Trophoblast cell (in vitro differentiated cells and primary cell): ENCODE measurements around the gene TNFRSF12A.

ENCODE experiments used
- DNase-seq, 2 donors: peaks; one replicate each; pipeline ENCODE4 v3.0.0-alpha.2; 2016
- H2AFZ ChIP-seq: 2 replicates; pipeline ENCODE4 v1.6.1; 2013; ENCODE audit warnings: low read length, moderate library complexity, mild to moderate bottlenecking; ENCODE audit not compliant: insufficient read depth, poor library complexity
- H2AK5ac ChIP-seq: 2 replicates; pipeline ENCODE4 v1.6.1; 2013; ENCODE audit warnings: mild to moderate bottlenecking, low read length
- H2BK120ac ChIP-seq: 2 replicates; pipeline ENCODE4 v1.6.1; 2013; ENCODE audit warnings: low read length, mild to moderate bottlenecking, moderate library complexity; ENCODE audit not compliant: insufficient read depth, poor library complexity
- H2BK12ac ChIP-seq: 2 replicates; pipeline ENCODE4 v1.6.1; 2013; ENCODE audit warnings: mild to moderate bottlenecking, low read length, moderate library complexity
- H2BK5ac ChIP-seq: 2 replicates; pipeline ENCODE4 v1.6.1; 2013; ENCODE audit warnings: low read length, low read depth, moderate library complexity, mild to moderate bottlenecking; ENCODE audit not compliant: poor library complexity
- H3K14ac ChIP-seq: 2 replicates; pipeline ENCODE4 v1.6.1; 2013; ENCODE audit warnings: mild to moderate bottlenecking, low read length
- H3K18ac ChIP-seq: 2 replicates; pipeline ENCODE4 v1.6.1; 2013; ENCODE audit warnings: mild to moderate bottlenecking, low read length
- H3K23ac ChIP-seq: 2 replicates; pipeline ENCODE4 v1.6.1; 2013; ENCODE audit warnings: low read length
- H3K27ac ChIP-seq: 2 replicates; pipeline ENCODE4 v1.5.1; 2013; ENCODE audit warnings: low read depth, mild to moderate bottlenecking, inconsistent platforms, low read length, moderate library complexity
- H3K27me3 ChIP-seq: 2 replicates; pipeline ENCODE4 v1.6.1; 2013; ENCODE audit warnings: inconsistent platforms, mild to moderate bottlenecking, low read length, moderate library complexity; ENCODE audit not compliant: insufficient read depth
- H3K36me3 ChIP-seq, 2 experiments: 1 replicate in 1 of 2; 2 replicates in 1 of 2; pipeline ENCODE4 v1.6.1; 2013; ENCODE audit warnings: low read length in 2 of 2, mild to moderate bottlenecking in 2 of 2, moderate library complexity in 1 of 2; ENCODE audit not compliant: insufficient read depth in 2 of 2, control insufficient read depth in 1 of 2
- H3K4ac ChIP-seq: 2 replicates; pipeline ENCODE4 v1.6.1; 2013; ENCODE audit warnings: low read depth, mild to moderate bottlenecking, low read length, moderate library complexity
- H3K4me1 ChIP-seq, 2 experiments: 1 replicate in 1 of 2; 2 replicates in 1 of 2; pipeline ENCODE4 v1.6.1; 2013; ENCODE audit warnings: low read length in 2 of 2, mild to moderate bottlenecking in 2 of 2, moderate library complexity in 1 of 2; ENCODE audit not compliant: insufficient read depth in 2 of 2, control insufficient read depth in 1 of 2
- H3K4me2 ChIP-seq: 2 replicates; pipeline ENCODE4 v1.6.1; 2013; ENCODE audit warnings: inconsistent platforms, mild to moderate bottlenecking, low read length, moderate library complexity
- H3K4me3 ChIP-seq: 2 replicates; pipeline ENCODE4 v1.5.1; 2013; ENCODE audit warnings: mild to moderate bottlenecking, low read depth, low read length, inconsistent platforms
- H3K79me1 ChIP-seq: one replicate; pipeline ENCODE4 v1.6.1; 2013; ENCODE audit warnings: low read length
- H3K79me2 ChIP-seq: 2 replicates; pipeline ENCODE4 v1.6.1; 2013; ENCODE audit warnings: low read length, mild to moderate bottlenecking; ENCODE audit not compliant: control insufficient read depth, insufficient read depth, poor library complexity
- H3K9ac ChIP-seq: 2 replicates; pipeline ENCODE4 v1.6.1; 2013; ENCODE audit warnings: mild to moderate bottlenecking, low read length
- H3K9me3 ChIP-seq: 2 replicates; pipeline ENCODE4 v1.6.1; 2013; ENCODE audit warnings: low read depth, mild to moderate bottlenecking, control low read depth, inconsistent platforms, low read length; ENCODE audit not compliant: insufficient read depth
- H4K12ac ChIP-seq: 2 replicates; pipeline ENCODE4 v1.6.1; 2013; ENCODE audit warnings: low read depth, mild to moderate bottlenecking, low read length, moderate library complexity
- H4K8ac ChIP-seq: 2 replicates; pipeline ENCODE4 v1.6.1; 2013; ENCODE audit warnings: low read depth, mild to moderate bottlenecking, low read length, moderate library complexity
- H4K91ac ChIP-seq: one replicate; pipeline ENCODE4 v1.6.1; 2013; ENCODE audit warnings: low read depth, mild to moderate bottlenecking, low read length, moderate library complexity
- WGBS: extraction: QIAGEN DNeasy Blood & Tissue Kit; methylation state at CpG from one replicate; pipeline ENCODE4 v1.1.7; 2013; ENCODE audit warnings: missing lambda C conversion rate; ENCODE audit not compliant: insufficient read length, insufficient coverage; ENCODE audit errors: extremely low coverage; 5-methylcytosine and 5-hydroxymethylcytosine counted together

TNFRSF12A gene

DNA sequence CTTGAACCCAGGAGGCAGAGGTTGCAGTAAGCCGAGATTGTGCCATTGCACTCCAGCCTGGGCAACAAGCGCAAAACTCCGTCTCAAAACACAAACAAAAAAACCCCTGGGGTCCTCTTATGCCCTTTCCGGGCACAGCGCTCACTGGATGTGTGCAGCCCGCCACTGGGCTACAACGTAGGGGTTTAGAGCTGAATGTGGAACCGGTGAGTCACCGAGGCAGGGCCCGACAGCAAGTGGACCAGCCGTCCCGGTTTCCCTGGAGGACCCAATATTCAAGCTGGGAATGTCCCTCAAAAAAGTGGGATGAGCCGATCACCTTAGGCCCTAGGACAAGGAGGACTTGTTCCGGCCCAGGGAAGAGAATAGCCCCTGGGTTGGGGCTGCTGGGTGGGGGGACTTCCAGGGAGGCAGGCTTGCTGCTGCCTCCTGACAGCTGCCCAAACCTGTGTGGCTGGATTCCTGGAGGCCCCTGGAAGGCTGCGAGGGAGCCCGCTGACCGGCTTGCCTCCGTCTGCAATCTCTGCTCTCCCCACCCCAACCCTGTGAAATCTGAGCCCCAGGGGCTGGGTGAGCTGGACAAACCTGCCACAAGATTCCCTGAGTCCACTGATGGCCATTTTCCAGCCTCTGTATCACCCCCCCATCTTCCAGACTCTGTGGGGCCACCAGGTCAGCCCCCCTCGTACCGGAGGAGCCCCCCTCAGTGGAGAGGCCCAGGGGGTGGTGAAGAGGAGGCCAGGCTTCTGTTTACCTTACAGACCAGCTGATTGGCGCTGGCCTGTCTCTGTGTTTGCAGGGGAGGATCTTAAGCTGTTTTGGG is 10.4 kb upstream of the TNFRSF12A start:
- Histone ChIP-seq H3K23ac (no peak overlapping the region), H3K79me2 (peaks cover 9% of the 10 kb centered on the region), H2AK5ac (peak overlapping the region; percentile 49), H3K27me3 (no peaks in the 10 kb centered on the region), H3K9me3 (no peaks in the 10 kb centered on the region), H3K4ac (peak overlapping the region; percentile 41), H3K36me3 (peaks cover 7% of the 10 kb centered on the region in 2 experiments), H2AFZ (no peak overlapping the region), H3K9ac (no peak overlapping the region), H3K18ac (peak overlapping the region; percentile 73), H3K79me1 (peaks cover 45% of the 10 kb centered on the region), H4K91ac (peak overlapping the region; percentile 98), H3K4me1 (peaks cover 54 to 73% of the 10 kb centered on the region in 2 experiments), H4K8ac (peak overlapping the region; percentile 90), H2BK12ac (peak overlapping the region; percentile 80), H2BK5ac (peak overlapping the region; percentile 98), H4K12ac (no peak overlapping the region), H3K14ac (peak overlapping the region; percentile 94), H3K27ac (peak overlapping the region; percentile 100), H2BK120ac (peak overlapping the region; percentile 87), H3K4me2 (peak overlapping the region; percentile 67), H3K4me3 (no peak overlapping the region)
- peak; percentile 96 to 98 for DNase-seq
- WGBS = no CpG with 5 or more reads among the region's 21 CpGs

DNA sequence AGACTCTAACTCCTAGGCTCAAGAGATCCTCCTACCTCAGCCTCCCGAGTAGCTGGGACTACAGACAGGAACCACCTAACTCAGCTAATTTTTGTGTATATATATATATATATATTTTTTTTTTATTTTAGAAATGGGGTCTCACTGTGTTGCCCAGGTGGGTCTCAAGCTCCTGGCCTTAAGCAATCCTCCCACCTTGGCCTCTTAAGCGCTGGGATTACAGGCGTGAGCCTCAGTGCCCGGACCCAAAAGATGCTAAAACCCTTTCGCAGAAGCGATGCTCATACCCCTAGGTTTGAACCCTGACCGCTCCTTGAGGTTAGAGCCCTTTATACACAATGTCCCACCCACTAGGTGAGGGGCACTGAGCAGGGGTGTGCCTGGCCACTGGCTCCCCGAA is 9.7 kb upstream of the TNFRSF12A start:
- Histone ChIP-seq H3K18ac (peak overlapping the region; percentile 55), H3K4me1 (peaks cover 56 to 76% of the 10 kb centered on the region in 2 experiments), H3K79me2 (peaks cover 9% of the 10 kb centered on the region), H3K27me3 (no peaks in the 10 kb centered on the region), H3K27ac (peak overlapping the region; percentile 94), H2AFZ (no peak overlapping the region), H3K79me1 (peaks cover 45% of the 10 kb centered on the region), H3K23ac (no peak overlapping the region), H3K4me3 (no peak overlapping the region), H2BK5ac (peak overlapping the region; percentile 84), H2BK120ac (peak overlapping the region; percentile 77), H3K14ac (peak overlapping the region; percentile 71), H3K4me2 (peak overlapping the region; percentile 51), H3K9ac (no peak overlapping the region), H3K36me3 (peaks cover 14 to 15% of the 10 kb centered on the region in 2 experiments), H3K9me3 (no peaks in the 10 kb centered on the region), H3K4ac (peak overlapping the region; percentile 25), H2AK5ac (peak overlapping the region; percentile 93), H4K8ac (peak overlapping the region; percentile 8), H2BK12ac (peak overlapping the region; percentile 98), H4K91ac (peak overlapping the region; percentile 86), H4K12ac (no peak overlapping the region)
- WGBS = no CpG with 5 or more reads among the region's 8 CpGs
- no peak for DNase-seq

DNA sequence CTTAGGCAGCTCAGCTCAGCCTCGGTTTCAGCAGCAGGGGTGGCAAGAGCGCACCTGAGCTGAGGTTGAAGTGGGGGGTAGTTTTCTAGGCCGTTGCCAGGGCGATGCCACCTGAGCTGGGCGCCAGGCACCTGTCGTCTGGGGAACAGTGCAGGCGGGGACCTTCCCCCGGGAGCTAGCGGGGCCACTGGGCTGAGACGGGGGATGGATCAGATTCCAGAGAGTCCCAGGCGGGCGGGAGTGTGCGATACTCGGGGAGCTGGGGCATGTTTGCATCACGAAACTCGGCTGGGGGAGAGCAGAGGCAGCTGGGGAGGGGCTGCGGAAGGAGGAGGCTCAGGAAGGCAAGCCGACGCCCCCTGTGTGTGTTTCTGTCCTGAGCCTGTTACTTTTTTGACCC is 7.9 kb upstream of the TNFRSF12A start:
- no peak overlapping the region for H3K23ac ChIP-seq
- H2BK120ac ChIP-seq = peak overlapping the region; percentile 29
- H3K18ac ChIP-seq = peak overlapping the region; percentile 42
- H2AFZ ChIP-seq = no peak overlapping the region
- H4K8ac ChIP-seq = no peak overlapping the region
- H3K9me3 ChIP-seq = peaks cover 3% of the 10 kb centered on the region
- H3K79me1 ChIP-seq = peaks cover 45% of the 10 kb centered on the region
- H4K91ac ChIP-seq = peak overlapping the region; percentile 64
- no peak overlapping the region for H3K4me3 ChIP-seq
- peaks cover 20% of the 10 kb centered on the region for H3K79me2 ChIP-seq
- H3K27ac ChIP-seq = no peak overlapping the region
- peak overlapping the region; percentile 55 for H2AK5ac ChIP-seq
- DNase-seq = no peak
- WGBS = no CpG with 5 or more reads among the region's 19 CpGs
- H4K12ac ChIP-seq = no peak overlapping the region
- H3K9ac ChIP-seq = no peak overlapping the region
- peak overlapping the region; percentile 36 for H3K14ac ChIP-seq
- H2BK12ac ChIP-seq = peak overlapping the region; percentile 55
- H3K36me3 ChIP-seq = peaks cover 18 to 23% of the 10 kb centered on the region in 2 experiments
- no peaks in the 10 kb centered on the region for H3K27me3 ChIP-seq
- H3K4ac ChIP-seq = no peak overlapping the region
- H3K4me1 ChIP-seq = peaks cover 49 to 72% of the 10 kb centered on the region in 2 experiments
- no peak overlapping the region for H2BK5ac ChIP-seq
- peak overlapping the region; percentile 24 for H3K4me2 ChIP-seq

DNA sequence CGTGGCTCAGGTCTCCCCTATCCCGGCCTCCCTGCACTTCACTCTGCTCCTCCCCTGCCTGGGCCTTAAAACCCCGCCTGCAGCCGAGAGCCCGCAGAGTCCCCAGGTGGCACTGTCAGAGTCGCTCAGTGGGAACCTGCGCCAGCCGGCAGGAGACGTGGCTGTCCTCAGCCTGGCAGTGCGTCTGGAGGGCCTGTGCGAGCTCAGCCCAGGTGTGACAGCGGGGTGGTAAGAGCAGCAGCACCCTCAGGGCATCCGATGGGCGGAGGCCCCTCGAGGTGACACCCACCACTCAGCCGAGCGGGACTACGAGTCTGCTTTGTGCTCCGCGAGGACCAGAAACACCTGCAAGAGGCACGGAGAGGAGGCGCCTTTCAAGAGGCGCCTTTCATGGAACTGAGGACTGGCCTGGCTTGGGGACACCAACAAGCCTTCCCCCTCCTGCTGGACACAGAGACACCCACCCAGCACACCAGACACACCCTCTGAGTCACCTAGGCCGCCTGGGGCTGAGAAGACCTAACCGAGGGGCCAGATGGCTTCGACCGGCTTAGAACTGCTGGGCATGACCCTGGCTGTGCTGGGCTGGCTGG is 7.2 kb upstream of the TNFRSF12A start, which contains the start of gene CLDN9:
Gene CLDN9, plus strand, starts transcription at position 96 of the 593 bp plus-strand sequence. Its CDS starts 440 bp downstream, at position 536.
- Histone ChIP-seq H3K79me1 (peaks cover 47% of the 10 kb centered on the region), H2BK12ac (peak within 1 kb of the TSS; percentile 84), H3K4me1 (peaks cover 42 to 65% of the 10 kb centered on the region in 2 experiments), H3K27ac (peak within 1 kb of the TSS; percentile 22), H2AFZ (no peak within 1 kb of the TSS), H3K4ac (peak within 1 kb of the TSS; percentile 41), H2AK5ac (peak within 1 kb of the TSS; percentile 55), H3K79me2 (peaks cover 24% of the 10 kb centered on the region), H3K27me3 (no peaks in the 10 kb centered on the region), H4K91ac (peak within 1 kb of the TSS; percentile 64), H3K4me2 (peak within 1 kb of the TSS; percentile 24), H4K8ac (no peak within 1 kb of the TSS), H3K23ac (no peak within 1 kb of the TSS), H4K12ac (no peak within 1 kb of the TSS), H3K9me3 (peaks cover 3% of the 10 kb centered on the region), H3K4me3 (peak within 1 kb of the TSS; percentile 7), H3K14ac (peak within 1 kb of the TSS; percentile 49), H2BK5ac (no peak within 1 kb of the TSS), H3K18ac (peak within 1 kb of the TSS; percentile 52), H3K9ac (no peak within 1 kb of the TSS), H3K36me3 (peaks cover 18 to 23% of the 10 kb centered on the region in 2 experiments), H2BK120ac (peak within 1 kb of the TSS; percentile 59)
- no CpG with 5 or more reads among the region's 27 CpGs for WGBS
- peak; percentile 38 to 57 for DNase-seq
